Skeletal muscle cell (primary cell): ENCODE measurements around the gene KCNJ11.

Source experiments
- DNase-seq: peaks from one replicate; pipeline ENCODE4 v3.0.0-alpha.2; 2010; ENCODE audit warnings: low read depth
- H3K4me3 ChIP-seq: 2 replicates; pipeline ENCODE4 v1.5.1; 2011; ENCODE audit warnings: low read depth, mild to moderate bottlenecking, control low read depth, low read length, moderate library complexity

The KCNJ11 gene

DNA sequence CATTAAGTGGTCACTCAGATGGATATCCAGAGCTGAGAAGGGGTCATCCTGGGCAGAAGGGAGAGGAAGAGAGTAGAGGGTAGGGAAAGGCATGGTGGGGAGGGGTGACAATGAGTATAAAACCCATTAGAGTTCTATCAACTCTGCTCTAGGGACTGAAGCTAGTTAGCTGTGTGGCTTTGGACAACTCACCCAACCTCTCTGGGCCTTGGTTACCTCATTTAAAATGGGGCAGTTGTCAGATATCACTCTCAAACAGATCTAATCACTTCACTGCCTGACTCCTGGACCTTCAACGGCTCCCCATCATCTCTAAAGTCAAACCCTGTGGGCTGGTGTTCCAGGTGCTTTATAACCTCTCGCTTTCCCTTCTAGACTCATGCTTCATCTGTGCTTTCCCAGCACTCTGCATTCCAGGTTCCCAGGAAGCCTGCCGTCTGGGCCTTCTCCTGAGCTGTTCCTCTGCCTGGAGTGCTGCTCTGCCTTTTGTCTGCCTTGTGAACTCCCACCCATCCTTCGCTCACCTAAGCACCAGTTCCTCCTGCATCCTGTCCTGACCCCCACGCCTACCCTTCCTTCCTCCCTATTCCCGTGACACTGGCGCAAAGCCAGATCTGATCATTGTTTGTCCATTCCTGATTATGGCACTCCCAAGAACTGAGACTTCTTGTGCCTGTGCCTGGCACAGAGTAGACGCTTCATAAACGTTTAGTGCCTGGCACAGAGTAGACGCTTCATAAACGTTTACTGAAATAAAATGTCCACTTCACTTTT lies 22.3 kb upstream of the KCNJ11 start:
- no peak overlapping the region for H3K4me3 ChIP-seq
- DNase-seq, result no peak

DNA sequence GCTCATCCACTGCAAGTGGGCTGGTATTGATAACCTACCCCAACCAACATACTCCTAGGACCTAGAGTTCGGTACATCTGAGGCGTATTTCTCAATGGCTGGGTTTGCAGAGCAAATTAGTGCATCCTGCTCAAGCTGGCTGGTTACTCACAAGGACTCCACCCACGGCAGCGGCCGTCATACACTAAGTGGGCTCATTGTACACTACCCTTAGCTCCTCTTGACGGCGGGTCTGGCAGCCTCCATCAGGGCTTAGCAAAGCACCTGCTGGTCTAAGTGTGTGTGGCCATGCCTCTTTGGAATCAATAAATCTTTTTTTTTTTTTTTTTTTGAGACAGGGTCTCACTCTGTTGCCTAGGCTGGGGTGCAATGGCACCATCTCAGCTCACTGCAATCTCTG lies 20.2 kb upstream of the KCNJ11 start:
- no peak for DNase-seq
- H3K4me3 ChIP-seq, result no peak overlapping the region

DNA sequence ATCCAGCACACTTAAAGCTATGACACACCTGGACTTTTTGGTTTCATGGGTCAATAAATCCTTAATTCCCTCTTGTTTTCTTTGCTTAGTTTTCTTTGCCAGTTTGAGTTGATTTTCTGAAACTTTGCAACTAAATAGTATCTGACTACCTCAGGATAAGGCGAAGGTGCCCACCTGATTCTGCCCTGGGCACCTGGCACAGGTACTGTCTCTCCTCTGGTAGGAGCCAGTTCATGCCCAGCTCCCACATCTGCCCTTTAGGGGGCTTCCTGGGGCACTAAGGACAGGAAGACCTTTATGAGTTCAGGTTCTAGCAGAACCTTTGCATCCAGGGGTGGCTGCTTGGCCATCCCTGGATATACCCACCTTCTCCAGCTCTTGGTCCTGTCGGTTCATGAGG lies 19.6 kb upstream of the KCNJ11 start:
- no peak overlapping the region for H3K4me3 ChIP-seq
- no peak for DNase-seq

DNA sequence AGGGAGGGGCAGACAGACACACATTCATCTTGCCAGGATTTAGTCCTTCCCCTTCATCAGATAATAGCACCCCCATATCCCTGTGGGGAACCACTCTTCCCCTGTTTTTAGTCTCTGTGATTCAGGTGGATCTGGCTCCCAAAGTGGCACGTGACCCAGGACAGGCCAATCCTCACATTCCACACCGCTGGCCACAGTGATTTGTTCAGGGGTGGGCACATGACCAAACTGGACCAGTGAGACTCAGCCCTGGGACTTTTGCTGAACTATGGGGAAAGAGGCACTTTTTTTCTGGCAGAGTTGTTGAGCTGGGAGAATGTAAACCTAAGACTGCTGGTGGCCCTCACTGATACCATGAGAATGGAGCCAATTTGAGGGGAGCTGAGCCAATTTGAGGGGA lies 19.1 kb upstream of the KCNJ11 start:
- no peak for DNase-seq
- no peak overlapping the region for H3K4me3 ChIP-seq

DNA sequence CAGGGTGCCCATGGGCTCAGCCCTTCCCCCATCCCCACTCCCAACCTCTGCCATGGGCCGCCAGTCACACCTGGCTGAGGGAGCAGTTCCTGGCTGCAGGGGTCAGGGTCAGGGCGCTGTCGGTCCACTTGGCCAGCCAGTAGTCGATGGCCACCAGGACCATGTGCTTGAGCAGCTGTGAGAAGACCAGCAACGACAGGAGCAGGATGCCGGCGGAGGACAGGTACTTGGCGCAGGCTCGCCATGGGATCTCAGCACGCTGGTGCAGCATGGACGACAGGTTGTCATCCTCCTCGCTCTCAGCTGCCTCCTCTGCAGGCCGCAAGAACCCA lies 18.3 kb upstream of the KCNJ11 start:
- no peak overlapping the region for H3K4me3 ChIP-seq
- DNase-seq, result no peak

DNA sequence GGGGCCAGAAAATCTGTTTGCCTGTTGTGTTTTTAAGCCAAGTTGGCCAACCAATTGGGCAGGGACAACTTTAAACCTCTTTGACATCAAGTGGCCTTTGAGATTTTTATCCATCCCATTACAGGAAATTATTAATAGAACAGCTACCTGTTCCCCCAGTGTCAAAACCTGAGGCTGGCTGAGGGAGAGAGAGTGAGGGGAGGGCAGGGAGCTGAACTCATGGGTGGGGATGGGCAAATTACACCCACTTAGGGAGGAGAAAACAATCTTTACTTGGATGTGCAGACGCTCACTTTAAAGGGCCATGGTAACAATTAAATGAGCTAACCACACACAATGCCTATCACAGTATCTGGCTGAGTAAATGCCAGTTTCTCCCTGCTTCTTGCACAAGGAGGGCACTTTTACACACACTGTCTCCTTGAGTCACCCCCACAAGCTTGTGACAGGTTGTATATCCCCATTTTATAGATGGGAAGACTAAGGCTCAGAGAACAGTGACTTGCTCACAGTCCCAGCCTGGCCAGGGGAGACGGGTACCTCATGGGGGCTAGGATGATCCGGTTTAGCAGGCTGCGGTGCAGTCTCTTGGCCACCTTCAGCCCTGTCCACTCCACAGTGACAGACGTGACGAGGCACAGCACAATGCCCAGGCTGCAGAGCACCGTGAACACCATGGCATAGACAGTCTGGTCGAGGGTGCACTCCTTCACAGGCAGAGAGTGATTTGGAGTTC lies 17.8 kb upstream of the KCNJ11 start:
- H3K4me3 ChIP-seq, result no peak overlapping the region
- no peak for DNase-seq

DNA sequence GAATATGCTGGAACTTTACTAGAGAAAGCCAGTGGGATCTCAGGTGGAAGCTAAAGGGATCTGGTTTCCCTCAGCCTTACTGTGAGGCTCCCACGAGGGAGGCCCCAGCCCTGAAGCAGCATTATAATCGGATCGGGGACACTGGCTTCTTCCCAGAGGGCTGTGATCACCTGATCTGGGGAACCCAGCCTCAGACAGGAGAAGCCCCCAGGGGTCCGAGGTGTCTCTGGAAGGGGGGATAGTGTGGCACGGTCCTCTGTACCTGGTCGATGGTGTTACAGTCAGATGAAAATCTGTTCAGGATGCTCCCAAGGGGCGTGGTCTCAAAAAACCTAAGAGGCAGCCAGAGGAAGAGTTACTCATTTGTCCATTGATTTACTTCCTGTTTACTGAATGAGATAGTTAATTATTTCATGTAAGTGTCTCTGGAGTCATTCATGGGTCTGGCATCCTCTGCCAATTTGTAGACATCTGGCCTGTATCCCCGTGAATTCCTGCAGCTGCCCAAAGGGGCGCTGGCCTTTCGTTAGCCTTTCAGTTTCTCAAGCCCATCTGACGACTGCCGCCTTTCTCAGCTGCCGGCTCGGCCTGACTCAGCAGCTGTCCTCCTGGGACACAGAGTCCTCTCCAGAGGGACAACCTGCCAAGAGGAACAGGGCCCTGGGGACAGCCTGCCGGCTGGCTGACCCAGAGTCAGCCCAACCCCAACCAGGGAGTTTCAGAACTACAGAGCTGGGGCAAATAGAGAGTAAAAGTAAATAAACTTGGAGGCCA lies 17.0 kb upstream of the KCNJ11 start:
- no peak for DNase-seq
- H3K4me3 ChIP-seq, result no peak overlapping the region

DNA sequence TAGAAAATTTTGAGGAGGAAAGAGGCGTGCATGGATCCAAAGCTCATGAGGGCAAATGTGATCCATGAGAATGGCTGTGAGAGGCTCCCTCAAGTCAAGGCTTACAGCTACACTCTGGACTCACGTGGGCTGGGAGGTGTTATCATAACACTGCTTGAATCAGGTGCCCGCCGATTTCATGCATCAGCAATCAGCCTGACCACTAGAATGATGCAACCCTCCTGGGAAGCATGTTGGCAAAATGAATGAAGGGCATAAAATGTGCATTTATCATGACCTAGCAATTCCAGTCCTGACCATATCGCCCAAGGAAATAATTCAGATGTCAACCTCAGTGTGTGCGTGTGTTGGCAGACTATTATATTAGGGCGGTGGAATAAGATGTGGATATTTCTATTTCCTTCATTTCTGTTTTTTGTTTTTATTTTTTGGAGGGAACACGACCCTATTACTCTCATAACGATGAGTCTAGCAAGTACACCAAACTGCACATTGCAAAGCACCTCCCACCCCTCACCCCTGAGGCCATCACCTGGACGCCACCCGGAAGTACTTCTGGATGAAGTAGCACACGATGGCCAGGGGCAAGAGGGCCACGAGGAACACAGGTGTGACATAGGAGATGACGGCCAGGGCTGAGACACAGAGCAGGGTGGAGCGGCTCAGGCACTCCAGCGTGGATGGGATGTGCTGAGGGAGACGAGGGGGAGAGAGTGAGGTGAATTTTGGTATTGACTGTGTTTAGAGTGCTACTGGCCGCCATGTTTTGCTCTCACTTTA lies 15.7 kb upstream of the KCNJ11 start:
- H3K4me3 ChIP-seq, result no peak overlapping the region
- DNase-seq, result no peak

DNA sequence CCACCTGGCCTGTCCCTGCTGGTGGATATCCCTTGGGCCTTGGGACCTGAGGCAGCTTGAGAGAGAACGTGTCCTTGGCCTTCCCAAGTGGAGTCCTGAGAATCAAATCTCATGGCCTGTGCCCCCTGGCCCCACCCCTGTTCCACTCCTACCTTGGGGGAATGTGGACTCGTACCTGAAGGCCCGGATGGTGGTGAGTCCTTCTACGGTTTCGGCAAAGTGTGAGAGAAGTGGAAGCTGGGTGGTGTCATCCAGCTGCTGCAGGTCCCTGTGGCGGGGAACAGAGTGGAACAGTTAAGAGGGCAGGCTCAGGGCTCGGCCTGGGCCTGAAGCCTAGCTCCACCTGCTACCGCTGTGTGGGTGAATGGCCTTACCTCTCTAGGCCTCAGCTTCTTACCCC lies 14.0 kb upstream of the KCNJ11 start:
- no peak overlapping the region for H3K4me3 ChIP-seq
- no peak for DNase-seq

DNA sequence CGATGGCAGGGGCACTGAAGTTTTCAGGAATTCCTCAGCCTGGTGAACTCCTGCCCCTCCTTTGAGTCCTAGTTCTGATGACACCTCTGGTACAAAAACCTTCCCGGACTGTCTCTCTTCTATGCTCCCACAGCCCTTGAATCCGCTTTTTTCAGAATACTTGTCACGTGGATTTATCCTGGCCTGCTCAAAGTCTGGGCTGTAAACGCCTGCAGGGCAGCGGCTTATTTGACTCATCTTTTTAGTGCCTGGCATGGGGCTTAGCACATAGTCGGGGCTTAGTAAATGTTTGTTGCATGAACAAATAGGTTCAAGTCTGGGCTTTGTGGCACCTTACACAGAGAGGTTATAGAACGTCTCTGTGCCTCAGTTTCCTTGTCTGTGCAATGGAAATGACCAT lies 13.4 kb upstream of the KCNJ11 start:
- no peak overlapping the region for H3K4me3 ChIP-seq
- DNase-seq, result no peak

DNA sequence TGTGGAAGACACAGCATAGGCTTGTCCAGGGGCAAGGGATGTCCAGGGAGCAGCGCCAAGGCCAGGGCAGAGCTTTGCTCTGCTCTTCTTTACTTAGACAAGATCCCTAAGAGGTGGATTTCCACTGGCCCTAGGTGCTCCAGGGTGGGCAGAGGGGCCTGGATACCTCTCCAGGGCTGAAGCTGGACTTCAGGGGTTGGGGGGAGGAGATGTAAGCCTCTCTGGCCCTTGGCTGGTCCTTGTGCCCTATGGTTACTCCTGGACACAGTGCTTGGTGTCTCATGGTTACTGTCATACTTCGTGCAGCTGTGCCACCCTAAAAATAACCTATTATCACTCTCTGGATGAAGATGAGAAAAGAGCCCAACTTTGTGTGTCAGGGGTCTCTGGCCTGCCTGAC lies 12.9 kb upstream of the KCNJ11 start:
- no peak for DNase-seq
- no peak overlapping the region for H3K4me3 ChIP-seq

DNA sequence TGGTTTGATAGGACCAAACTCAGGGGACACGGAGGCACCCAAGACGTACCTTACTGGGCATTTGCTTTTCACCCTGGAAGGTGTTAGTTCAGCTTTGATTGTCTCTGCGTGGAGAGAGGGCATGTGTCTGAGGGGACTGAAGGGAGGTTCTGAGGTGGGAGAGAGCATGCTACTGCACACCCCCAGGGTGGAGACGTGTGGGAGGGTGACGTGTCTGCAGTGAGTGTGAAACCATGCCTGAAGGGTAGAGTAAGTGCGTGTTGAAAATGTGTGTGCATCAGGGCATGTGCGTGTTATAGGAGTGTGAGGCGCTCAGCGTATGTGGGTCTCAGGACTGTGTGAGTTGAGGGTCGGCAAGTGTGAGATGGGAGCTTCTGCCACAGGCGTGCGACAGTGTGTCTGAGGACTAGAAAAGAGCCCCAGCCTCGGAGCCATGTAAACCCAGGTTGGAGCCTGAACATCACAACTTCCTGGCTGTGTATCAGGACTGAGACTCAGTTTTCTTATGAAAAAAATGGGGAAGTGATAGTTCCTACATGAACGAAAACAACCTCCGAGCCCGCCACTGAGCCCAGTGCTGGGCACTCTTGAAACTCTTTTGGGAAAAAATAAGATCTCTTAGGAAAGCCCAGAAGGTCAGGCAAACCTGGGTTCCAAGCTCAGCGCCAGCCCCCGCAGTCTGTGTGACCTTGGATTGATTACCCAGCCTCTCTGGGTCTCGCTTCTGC lies 11.8 kb upstream of the KCNJ11 start:
- no peak for DNase-seq
- no peak overlapping the region for H3K4me3 ChIP-seq

DNA sequence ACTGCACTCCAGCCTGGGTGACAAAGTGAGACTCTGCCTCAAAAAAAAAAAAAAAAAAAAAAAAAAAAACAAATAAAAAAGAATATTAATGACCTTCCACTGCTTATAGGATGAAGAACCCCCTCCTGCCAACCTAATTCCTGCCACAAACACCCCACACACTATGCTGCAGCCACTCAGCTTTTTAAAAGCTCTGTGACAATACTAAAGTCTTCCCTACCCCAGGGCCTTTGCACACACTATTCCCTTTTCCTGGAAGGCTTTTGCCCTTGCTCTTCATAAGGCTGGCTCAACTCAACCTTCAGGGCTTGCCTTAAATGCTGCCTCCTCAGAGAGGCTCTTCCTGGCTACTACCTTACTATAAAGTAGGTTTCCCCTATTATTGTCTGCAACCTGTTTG lies 10.8 kb upstream of the KCNJ11 start:
- H3K4me3 ChIP-seq, result no peak overlapping the region
- no peak for DNase-seq

DNA sequence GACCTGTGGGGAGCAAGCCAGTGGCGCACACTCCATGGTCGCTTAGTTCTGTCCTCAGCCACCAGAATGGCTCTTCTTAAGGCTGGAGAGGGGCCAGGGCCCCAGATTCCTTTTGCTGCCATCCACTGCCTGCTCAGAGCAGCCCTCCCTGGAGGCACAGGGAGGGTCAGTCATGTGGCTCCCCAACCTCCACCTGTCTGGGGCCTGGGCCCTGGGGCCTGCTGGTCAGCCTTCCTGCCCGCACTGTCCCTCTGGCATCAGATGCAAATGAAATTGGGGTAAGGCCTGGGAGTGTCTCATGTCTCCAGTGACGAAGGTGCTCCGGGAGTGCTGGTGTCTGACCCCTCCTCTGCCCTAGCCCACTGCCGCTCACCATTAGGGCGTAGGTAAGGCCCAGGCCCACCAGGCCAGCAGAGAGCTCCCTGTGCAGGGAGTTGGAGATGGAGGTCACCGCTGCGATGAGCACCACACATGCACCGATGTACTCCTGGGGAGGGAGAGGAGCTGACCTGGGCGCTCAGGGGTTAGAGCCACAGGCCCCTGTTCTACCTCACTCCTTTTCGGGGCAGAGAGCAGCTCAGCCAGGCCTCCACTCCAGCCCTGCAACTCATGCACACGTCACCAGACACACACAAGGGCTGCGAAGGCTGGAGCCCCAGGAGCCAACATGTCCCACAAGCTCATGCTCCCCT lies 9.0 kb upstream of the KCNJ11 start:
- no peak for DNase-seq

DNA sequence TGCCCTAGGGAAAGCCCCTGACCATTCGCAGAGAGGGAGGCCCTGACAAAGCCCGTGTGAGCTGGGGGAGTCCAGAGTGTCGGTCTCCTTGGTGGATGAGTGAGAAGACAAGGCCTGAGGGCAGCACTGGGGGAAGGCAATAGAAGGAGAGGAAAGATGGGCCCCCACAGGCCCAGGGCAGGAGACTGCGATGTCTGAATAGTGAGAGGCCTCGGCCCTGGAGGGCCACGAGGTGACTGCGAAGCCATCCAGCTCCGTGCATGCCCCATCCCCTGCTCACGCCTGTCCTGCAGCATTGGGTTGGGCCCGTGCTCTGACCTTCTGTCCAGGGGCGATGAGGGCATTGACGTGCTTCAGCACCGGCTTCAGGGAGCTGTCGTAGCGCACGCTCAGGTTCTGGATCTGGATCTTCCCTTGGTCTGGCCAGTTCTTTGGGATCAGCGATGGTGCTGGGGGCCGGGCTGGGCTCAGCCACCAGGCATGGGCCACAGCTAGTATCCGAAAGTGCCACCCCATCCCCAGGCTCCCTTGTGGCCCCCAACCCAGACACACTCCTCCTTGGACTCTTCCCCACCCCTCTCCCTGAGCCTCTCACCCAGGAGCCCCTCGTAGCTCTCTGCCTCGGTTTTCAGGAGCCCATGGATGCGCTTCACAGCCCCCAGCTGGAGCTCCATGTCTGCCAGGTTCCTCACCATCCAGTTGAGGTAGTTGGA lies 8.3 kb upstream of the KCNJ11 start:
- DNase-seq, result no peak
- no peak overlapping the region for H3K4me3 ChIP-seq

More for the DNA sequence above, 9.0 kb upstream of the KCNJ11 start:
- H3K4me3 ChIP-seq, result no peak overlapping the region

DNA sequence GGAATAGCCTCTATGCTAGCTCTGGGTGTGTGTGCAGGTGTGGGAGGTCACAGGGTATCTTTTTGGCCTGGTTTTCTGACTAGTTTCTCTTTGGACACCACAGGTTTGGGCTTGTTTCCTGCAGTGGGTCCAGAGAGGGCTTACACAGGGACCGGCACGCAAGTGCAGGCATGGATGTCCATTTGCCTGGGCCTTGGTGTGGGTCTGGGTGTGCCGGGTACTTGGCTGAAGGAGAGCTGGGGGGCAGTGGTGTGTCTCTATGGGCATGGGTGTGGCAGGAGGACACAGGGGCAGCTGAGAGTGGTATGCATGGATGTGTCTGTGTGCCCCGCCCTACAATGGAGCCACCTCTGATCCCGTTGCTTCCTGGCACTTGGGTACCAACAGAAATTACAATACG lies 7.5 kb upstream of the KCNJ11 start:
- H3K4me3 ChIP-seq, result no peak overlapping the region
- no peak for DNase-seq

DNA sequence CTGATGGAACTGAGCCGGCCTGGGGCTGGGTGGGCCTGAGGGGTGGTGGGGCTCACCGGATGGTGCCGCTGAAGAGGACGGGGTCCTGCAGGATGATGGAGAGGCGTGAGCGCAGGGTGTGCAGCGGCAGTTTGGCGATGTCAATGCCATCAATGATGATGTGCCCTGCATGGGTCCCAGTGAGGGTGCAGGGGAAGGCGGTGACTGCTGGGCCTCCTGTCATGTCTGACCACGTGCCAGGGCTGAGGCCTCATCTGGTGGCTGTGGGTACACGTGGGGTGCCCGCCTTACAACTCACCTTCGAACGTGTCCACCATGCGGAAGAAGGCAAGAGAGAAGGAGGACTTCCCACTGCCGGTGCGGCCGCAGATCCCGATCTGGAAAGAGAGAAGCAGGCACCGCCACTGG lies 7.1 kb upstream of the KCNJ11 start:
- H3K4me3 ChIP-seq, result no peak overlapping the region
- DNase-seq, result no peak

DNA sequence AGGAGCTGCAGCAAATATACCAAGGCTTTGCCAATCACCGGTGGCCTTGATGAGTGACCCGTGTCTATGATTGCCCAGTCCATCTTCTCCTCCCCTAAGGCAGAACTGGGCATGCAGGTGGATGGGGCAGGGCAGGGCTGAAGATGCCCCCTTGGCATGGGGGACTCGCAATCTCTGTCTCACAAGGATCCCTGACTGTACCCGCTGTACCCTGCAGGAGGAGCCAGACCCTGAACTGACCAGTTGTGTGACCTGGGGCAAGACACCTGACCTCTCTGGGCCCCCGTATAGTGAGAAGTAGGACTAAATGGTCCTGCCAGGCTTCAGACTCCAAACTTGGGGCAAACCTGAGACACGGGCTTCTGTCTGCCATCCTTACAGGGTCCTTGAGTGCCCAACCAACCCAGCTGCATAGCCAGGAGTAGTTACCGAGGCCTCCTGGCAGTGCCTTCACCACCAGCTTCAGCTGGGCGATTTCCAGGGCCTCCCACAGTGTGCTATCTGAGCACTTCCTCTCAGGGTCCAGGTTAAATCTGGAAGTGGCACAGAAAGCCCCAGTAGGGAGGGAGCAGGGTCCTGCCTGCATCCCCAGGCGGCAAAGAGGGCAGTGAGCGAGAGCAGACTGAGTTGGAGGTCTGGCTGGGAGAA lies 6.4 kb upstream of the KCNJ11 start:
- DNase-seq, result no peak
- no peak overlapping the region for H3K4me3 ChIP-seq
